ENCODE data around the gene POU4F1. TPM values are rescaled to one million over a fixed set of nuclear protein-coding genes. Genes with fewer than 3 reads are reported as not detected.
A peak's percentile ranks its signal among the peaks of the same experiment; 100 is the strongest.

The POU4F1 gene
- total RNA-seq, 1 donor from 2014 or later, result not detected

DNA sequence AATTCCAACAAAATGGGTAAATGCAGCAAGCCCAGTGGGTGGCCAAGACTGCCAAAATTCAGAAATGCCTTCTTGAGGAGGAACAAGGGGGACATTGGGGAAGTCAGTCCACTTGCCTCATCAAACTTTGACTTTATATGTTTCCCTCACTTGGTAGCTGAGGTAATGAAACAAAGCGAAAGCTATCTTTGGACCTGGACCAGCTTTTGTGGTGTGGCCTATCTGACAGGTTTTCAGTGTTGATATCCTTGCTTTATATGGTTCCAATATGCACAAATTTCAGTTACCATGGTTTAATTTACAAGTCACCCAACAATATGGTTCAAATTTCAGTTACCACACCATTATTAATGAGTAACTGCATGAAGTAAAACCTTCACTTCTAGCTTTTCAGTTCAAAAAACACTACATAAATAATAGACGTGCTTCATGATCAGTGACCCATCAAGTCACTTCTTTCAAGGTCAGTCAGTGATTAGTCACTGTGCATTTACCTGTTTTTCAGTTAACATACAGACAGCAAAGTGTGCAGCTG, 17.7 kb upstream of the POU4F1 start:
- intact Hi-C loops (cut with DNase I), result no loop called here
- peaks cover 20% of the 10 kb centered on the region for H3K36me3 ChIP-seq
- DNase-seq (no peak), ATAC-seq (no peak)
- no peak overlapping the region for H3K27ac ChIP-seq
- no peak overlapping the region for H3K4me3 ChIP-seq
- no peaks in the 10 kb centered on the region for H3K27me3 ChIP-seq
- H3K4me1 ChIP-seq, result no peaks in the 10 kb centered on the region
- H3K9me3 ChIP-seq, result no peaks in the 10 kb centered on the region
- TF ChIP-seq, protein P1, sequence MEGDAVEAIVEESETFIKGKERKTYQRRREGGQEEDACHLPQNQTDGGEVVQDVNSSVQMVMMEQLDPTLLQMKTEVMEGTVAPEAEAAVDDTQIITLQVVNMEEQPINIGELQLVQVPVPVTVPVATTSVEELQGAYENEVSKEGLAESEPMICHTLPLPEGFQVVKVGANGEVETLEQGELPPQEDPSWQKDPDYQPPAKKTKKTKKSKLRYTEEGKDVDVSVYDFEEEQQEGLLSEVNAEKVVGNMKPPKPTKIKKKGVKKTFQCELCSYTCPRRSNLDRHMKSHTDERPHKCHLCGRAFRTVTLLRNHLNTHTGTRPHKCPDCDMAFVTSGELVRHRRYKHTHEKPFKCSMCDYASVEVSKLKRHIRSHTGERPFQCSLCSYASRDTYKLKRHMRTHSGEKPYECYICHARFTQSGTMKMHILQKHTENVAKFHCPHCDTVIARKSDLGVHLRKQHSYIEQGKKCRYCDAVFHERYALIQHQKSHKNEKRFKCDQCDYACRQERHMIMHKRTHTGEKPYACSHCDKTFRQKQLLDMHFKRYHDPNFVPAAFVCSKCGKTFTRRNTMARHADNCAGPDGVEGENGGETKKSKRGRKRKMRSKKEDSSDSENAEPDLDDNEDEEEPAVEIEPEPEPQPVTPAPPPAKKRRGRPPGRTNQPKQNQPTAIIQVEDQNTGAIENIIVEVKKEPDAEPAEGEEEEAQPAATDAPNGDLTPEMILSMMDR (IDR thresholded peaks at IDR 0.05), result no peak

DNA sequence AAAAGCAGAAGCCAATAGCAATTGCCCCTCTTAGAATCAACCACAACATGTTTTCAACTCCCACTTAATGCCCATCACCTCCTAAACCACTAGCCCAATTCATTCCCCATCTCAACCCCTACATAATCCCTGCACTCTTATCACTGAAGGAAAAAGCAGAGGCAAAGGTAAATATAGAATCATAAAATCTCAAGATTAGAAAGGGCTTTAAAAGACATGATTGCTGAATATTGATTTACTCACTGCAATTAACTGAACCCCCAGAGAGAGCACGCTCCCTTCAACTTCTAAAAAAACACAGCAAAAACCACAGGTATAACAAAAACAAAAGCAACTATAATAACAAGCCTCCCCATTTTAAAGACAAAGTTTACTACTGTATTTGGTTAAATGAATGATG, 15.1 kb upstream of the POU4F1 start:
- Histone ChIP-seq H3K9me3 (no peaks in the 10 kb centered on the region), H3K27ac (no peak overlapping the region), H3K27me3 (no peaks in the 10 kb centered on the region), H3K4me3 (no peak overlapping the region), H3K36me3 (peaks cover 25% of the 10 kb centered on the region), H3K4me1 (no peaks in the 10 kb centered on the region)
- TF ChIP-seq, protein P1 (IDR thresholded peaks at IDR 0.05), result no peak
- no peak for ATAC-seq
- no peak for DNase-seq
- intact Hi-C loops (cut with DNase I), result no loop called here

DNA sequence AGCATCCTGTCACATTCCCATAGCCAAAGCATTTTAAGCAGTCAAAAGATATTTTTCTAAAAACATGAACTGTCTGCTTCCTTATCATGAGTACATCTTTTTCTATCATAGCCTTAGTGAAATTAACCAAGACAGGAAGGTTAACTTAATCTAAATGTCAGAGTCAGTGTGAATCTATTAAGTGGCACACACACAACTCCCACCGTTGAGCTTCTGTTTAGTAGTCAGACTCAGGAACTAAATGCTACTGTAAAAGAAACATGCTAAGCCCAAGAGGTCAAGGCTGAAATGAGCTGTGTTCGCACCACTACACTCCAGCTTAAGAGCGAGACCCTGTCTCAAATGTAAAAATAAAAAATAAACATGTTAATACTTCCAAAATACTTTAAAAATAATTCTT, 7.7 kb upstream of the POU4F1 start:
- Histone ChIP-seq H3K4me3 (no peak overlapping the region), H3K9me3 (no peaks in the 10 kb centered on the region), H3K27me3 (peaks cover 56% of the 10 kb centered on the region), H3K27ac (no peak overlapping the region), H3K36me3 (peaks cover 13% of the 10 kb centered on the region), H3K4me1 (peaks cover 29% of the 10 kb centered on the region)
- intact Hi-C loops (cut with DNase I), result no loop called here
- ATAC-seq, result no peak
- TF ChIP-seq, protein P1 (IDR thresholded peaks at IDR 0.05), result no peak
- DNase-seq, result no peak

DNA sequence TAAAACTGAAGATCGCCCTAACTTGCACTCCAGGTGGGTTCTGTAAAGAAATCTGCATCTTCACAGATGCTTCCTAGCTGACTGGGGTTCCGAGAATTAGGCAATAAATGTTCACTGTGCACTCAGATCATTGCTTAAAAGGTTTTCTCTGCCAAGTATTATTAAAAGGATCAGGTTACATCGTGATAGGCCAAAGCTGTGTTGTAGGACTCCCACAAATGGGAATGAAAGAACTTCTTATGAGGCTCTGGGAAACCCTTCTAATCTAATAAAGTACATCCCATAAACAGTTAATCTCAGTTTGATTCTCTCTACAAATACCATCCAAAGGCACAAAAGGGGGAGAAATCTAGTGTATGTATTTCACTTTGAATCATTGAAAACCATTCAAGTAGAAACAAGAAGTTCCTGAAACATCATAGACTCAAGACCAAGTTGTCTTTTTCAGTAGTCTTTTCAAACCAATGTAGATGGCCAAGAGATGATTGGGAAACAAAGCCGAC, 7.1 kb upstream of the POU4F1 start:
- ATAC-seq (no peak), DNase-seq (no peak)
- Histone ChIP-seq H3K36me3 (peaks cover 7% of the 10 kb centered on the region), H3K27me3 (peaks cover 62% of the 10 kb centered on the region), H3K4me3 (no peak overlapping the region), H3K4me1 (peaks cover 29% of the 10 kb centered on the region), H3K27ac (no peak overlapping the region), H3K9me3 (no peaks in the 10 kb centered on the region)
- intact Hi-C loops (cut with DNase I), result no loop called here
- TF ChIP-seq, protein P1 (IDR thresholded peaks at IDR 0.05), result no peak

DNA sequence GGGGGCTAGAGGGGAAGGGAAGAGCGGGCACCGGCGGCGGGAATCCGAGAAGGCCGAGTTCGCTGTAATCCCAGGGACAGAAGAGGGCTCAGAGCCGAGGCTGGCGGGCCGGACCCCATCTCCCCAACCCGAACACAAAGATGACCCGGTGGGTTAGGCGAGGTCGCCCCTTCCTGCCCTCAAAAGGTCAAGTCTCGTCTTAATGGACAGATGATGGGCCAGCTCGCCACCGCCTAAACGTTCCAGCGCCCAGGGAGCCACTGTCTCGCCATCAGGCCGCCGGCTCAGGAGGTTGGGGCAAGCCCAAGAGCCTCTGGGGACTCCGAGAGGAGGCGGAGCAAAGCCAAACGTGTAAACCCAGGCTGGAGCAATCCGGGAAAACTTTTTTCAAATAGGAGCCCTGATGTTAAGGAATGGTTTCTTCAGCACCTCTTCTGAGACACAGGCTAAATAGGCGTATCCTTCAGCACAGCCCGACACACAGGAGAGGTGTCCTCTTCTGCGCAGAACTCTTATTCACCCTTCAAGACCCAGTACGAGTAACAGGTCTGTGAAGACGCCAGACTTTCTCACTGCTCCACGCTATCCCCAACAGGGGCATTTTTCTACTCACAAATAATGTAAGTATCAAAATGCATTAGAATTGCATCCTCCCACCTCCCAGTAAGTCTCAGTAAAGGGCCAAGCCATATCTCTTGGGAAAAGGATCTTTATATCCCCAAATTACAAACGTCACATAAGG, 6.3 kb upstream of the POU4F1 start:
- H3K36me3 ChIP-seq, result peaks cover 4% of the 10 kb centered on the region
- H3K4me1 ChIP-seq, result peaks cover 29% of the 10 kb centered on the region
- TF ChIP-seq, protein P1 (IDR thresholded peaks at IDR 0.05), result no peak
- DNase-seq (no peak), ATAC-seq (peak; percentile 61)
- peak overlapping the region; percentile 56 for H3K4me3 ChIP-seq
- no peaks in the 10 kb centered on the region for H3K9me3 ChIP-seq
- no peak overlapping the region for H3K27ac ChIP-seq
- H3K27me3 ChIP-seq, result peaks cover 70% of the 10 kb centered on the region
- intact Hi-C loops (cut with DNase I), result no loop called here

All from upper lobe of right lung (tissue), 1 donor.